D721Med (cell line): ENCODE data around the gene WASL.

Experiments
- DNase-seq: peaks from one replicate; pipeline ENCODE4 v3.0.0; 2011; ENCODE audit warnings: low spot score; ENCODE audit not compliant: insufficient read length
- FAIRE-seq: peaks from 2 replicates; lab custom pipeline; 2011; peaks lifted over from hg19 to GRCh38; lab: Jason Lieb, UNC
- CTCF ChIP-seq: IDR thresholded peaks from 2 replicates; pipeline ENCODE4 v1.5.1; 2012; ENCODE audit warnings: mild to moderate bottlenecking, control low read depth; ENCODE audit not compliant: insufficient read depth; ENCODE audit errors: missing control alignments

The WASL gene

GRCh38 chr7:123673752-123674398, 74.9 kb downstream of the WASL start:
- FAIRE-seq (no peak), DNase-seq (no peak)
- TF ChIP-seq CTCF: no peak

- TF ChIP-seq CTCF: no peak
- FAIRE-seq (no peak), DNase-seq (no peak)
Measured at GRCh38 chr7:123673137-123673732, 75.6 kb downstream of the WASL start.

- DNase-seq (no peak), FAIRE-seq (no peak)
- no peak for TF ChIP-seq CTCF
Measured at GRCh38 chr7:123669485-123669884, 79.3 kb downstream of the WASL start.

GRCh38 chr7:123666492-123666891, 82.3 kb downstream of the WASL start:
- FAIRE-seq: peak; percentile 96
- peak; percentile 65 for DNase-seq
- no peak for TF ChIP-seq CTCF

- no peak for DNase-seq
- TF ChIP-seq CTCF: no peak
- no peak for FAIRE-seq
Measured at GRCh38 chr7:123665896-123666295, 82.9 kb downstream of the WASL start.

- DNase-seq (peak; percentile 29), FAIRE-seq (peak; percentile 100)
- no peak for TF ChIP-seq CTCF
Measured at GRCh38 chr7:123665157-123665556, 83.6 kb downstream of the WASL start.

GRCh38 chr7:123663200-123663599, 85.6 kb downstream of the WASL start:
- TF ChIP-seq CTCF: no peak
- FAIRE-seq (no peak), DNase-seq (no peak)
